ENCODE measurements around the gene NCCRP1. TPM values are rescaled to one million over a fixed set of nuclear protein-coding genes. Genes with fewer than 3 reads are reported as not detected.
A peak's percentile ranks its signal among the peaks of the same experiment; 100 is the strongest.

The NCCRP1 gene
- total RNA-seq, 1 donor from 2014 or later: 9.5 TPM

DNA sequence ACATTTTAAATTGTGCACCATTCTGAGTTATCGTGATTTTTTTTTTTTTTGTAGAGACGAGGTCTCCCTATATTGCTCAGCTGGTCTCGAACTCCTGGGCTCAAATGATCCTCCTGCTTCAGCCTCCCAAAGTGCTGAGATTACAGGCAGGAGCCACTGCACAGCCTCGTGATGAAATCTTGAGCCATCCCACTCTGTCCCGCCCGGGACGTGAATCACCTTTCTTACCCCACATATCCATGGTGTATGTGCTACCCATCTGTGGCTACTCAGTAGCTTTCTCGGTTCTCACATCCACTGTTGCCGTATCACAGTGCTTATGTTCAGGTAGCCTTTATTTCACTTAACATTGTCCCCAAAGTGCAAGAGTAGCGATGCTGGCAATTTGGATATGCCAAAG lies 44.7 kb upstream of the NCCRP1 start:
- peak; percentile 30 for DNase-seq (ENCODE audit: low read depth)
- no peak for FAIRE-seq
- Histone ChIP-seq H3K27me3 (ENCODE audit: control insufficient read depth, insufficient read depth, low read length) (no peaks in the 10 kb centered on the region), H3K36me3 (ENCODE audit: control insufficient read depth, insufficient read depth, low read length) (no peaks in the 10 kb centered on the region), H3K4me3 (ENCODE audit: low read depth, low read length) (no peak overlapping the region)
- TF ChIP-seq, protein P1, sequence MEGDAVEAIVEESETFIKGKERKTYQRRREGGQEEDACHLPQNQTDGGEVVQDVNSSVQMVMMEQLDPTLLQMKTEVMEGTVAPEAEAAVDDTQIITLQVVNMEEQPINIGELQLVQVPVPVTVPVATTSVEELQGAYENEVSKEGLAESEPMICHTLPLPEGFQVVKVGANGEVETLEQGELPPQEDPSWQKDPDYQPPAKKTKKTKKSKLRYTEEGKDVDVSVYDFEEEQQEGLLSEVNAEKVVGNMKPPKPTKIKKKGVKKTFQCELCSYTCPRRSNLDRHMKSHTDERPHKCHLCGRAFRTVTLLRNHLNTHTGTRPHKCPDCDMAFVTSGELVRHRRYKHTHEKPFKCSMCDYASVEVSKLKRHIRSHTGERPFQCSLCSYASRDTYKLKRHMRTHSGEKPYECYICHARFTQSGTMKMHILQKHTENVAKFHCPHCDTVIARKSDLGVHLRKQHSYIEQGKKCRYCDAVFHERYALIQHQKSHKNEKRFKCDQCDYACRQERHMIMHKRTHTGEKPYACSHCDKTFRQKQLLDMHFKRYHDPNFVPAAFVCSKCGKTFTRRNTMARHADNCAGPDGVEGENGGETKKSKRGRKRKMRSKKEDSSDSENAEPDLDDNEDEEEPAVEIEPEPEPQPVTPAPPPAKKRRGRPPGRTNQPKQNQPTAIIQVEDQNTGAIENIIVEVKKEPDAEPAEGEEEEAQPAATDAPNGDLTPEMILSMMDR (IDR thresholded peaks at IDR 0.05; ENCODE audit: insufficient read depth, low read length, severe bottlenecking): no peak

DNA sequence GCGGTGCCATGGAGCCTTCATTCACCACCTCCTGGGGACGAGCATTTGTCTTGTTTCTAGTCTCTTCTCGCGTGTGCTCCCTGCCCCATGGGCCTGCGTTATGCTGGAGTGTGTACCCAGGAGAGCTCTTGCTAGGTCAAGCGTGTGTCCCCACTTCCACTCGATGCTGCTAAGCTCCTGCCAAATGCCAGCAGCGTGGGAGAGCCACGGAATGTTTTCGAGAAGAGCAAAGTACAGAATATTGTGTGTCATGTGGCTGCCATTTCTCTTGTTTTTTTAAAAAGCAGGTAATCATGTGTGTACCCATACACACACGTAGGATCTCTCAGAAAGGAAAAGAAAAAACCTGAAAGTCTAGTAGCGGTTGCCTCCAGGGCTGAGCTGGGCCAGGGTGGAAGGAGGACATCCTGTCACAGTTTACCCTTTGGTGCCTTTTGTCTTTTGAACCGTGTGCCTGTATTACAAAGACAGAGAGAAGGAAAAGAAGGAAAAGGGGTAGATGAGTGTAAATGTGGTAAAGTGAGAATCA lies 42.6 kb upstream of the NCCRP1 start:
- H3K27me3 ChIP-seq (ENCODE audit: control insufficient read depth, insufficient read depth, low read length): no peaks in the 10 kb centered on the region
- TF ChIP-seq, protein P1 (IDR thresholded peaks at IDR 0.05; ENCODE audit: insufficient read depth, low read length, severe bottlenecking): no peak
- DNase-seq (ENCODE audit: low read depth) (no peak), FAIRE-seq (no peak)
- H3K36me3 ChIP-seq (ENCODE audit: control insufficient read depth, insufficient read depth, low read length): no peaks in the 10 kb centered on the region
- H3K4me3 ChIP-seq (ENCODE audit: low read depth, low read length): no peak overlapping the region

DNA sequence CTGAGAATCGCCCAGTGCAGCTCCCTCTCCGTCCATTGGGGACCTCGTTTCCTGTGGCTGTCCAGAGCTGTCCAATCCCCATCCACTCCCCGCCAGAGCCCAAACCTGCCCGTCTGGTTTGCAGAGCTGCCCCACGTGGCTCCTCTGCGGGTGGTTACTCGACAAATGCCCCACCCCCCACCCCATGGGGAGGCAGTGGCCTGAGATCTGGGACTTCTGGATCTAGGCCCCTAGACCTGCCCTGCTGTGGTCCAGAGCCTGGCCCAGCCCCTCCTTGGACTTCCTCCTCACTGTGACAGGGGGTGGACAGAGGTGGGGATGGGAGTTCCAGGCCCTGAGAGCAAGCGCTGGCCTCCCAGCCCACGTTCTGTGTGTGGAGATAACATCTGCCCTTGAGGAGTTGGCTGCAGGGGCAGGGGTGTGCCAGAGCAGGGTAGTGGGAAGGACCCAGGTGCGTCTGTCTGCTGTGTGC lies 42.1 kb upstream of the NCCRP1 start:
- FAIRE-seq: no peak
- Histone ChIP-seq H3K36me3 (ENCODE audit: control insufficient read depth, insufficient read depth, low read length) (no peaks in the 10 kb centered on the region), H3K4me3 (ENCODE audit: low read depth, low read length) (no peak overlapping the region), H3K27me3 (ENCODE audit: control insufficient read depth, insufficient read depth, low read length) (no peaks in the 10 kb centered on the region)
- TF ChIP-seq, protein P1 (IDR thresholded peaks at IDR 0.05; ENCODE audit: insufficient read depth, low read length, severe bottlenecking): peak; percentile 25
- DNase-seq (ENCODE audit: low read depth): peak; percentile 74

DNA sequence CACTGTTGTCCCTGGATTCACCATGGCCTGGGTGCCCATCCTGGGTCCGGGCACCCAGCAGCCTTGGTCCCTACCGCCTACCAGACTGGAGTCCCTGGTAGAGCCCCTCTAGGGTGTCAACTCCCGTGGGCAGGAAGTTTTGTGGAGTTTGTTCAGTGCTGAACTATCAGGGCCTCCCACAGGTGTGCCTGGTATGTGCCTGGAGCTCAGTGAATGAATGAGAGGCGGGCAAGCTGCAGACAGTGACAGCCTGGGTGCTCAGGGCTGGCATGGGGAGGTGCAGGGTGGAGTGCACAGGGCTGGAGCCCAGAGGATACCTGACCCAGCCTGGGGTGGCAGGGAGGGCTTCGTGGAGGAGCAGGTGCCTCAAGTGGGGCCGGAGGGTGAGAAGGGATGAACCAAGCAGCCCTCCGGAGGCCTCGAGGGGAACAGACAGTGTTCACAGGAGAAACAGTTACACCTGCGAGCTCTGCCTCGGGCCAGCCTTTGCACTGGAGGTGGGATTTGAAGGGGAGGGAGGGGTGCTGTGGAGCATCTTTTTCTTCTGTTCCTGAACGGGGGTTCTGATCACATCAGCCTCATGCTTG lies 41.6 kb upstream of the NCCRP1 start:
- no peak for DNase-seq (ENCODE audit: low read depth)
- Histone ChIP-seq H3K4me3 (ENCODE audit: low read depth, low read length) (no peak overlapping the region), H3K36me3 (ENCODE audit: control insufficient read depth, insufficient read depth, low read length) (no peaks in the 10 kb centered on the region), H3K27me3 (ENCODE audit: control insufficient read depth, insufficient read depth, low read length) (no peaks in the 10 kb centered on the region)
- TF ChIP-seq, protein P1 (IDR thresholded peaks at IDR 0.05; ENCODE audit: insufficient read depth, low read length, severe bottlenecking): no peak
- no peak for FAIRE-seq

DNA sequence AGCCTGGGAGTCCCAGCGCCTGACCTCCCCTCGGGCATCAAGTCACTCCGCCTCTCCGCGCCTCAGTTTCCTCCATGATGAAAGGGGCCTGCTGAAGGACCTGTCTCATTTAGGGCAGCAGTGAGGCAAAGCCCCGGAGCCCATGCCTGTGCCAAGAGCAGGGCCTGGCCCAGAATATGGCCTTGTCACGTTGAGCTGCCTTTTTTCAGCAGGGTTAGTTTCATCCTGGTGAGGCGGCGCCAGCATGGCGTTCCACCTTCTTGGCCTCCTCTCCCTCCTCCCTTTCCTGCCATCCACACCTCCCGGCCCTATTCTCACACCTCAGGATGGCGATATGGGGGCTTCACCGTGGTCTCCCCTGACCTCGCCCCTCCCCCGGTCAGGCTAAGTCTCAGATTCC lies 41.0 kb upstream of the NCCRP1 start:
- H3K4me3 ChIP-seq (ENCODE audit: low read depth, low read length): no peak overlapping the region
- no peaks in the 10 kb centered on the region for H3K36me3 ChIP-seq (ENCODE audit: control insufficient read depth, insufficient read depth, low read length)
- no peaks in the 10 kb centered on the region for H3K27me3 ChIP-seq (ENCODE audit: control insufficient read depth, insufficient read depth, low read length)
- DNase-seq (ENCODE audit: low read depth) (no peak), FAIRE-seq (no peak)
- TF ChIP-seq, protein P1 (IDR thresholded peaks at IDR 0.05; ENCODE audit: insufficient read depth, low read length, severe bottlenecking): no peak

Data from bronchial epithelial cell (primary cell).